ENCODE results near the gene OR2T6. TPM values are rescaled to one million over a fixed set of nuclear protein-coding genes. Genes with fewer than 3 reads are reported as not detected.

The OR2T6 gene
- total and polyA plus RNA-seq, 9 of the 15 experiments (the other 6 are each of a cell fraction or from before 2014, with no cell fraction given), result not detected

DNA sequence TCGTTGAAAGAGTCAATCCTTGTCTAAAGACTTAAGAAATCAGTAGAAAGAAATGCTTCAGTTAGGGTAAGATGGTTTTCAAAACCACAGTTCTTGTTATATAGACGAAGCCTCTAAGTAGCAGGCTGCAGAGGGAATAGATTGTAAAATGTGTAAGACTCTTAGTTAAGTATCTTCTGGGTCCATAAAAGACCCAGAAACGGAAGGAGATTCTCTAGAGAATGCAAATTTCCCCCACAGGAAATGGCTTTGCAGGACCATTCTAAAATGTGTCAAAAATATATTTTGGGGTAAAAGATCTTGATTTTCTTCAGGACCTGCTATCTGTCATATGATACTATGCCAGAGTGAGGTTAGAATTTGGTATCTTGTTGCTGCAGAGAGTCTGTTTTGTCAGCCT, 40.7 kb downstream of the OR2T6 start (continued):
- TF ChIP-seq, protein P1, sequence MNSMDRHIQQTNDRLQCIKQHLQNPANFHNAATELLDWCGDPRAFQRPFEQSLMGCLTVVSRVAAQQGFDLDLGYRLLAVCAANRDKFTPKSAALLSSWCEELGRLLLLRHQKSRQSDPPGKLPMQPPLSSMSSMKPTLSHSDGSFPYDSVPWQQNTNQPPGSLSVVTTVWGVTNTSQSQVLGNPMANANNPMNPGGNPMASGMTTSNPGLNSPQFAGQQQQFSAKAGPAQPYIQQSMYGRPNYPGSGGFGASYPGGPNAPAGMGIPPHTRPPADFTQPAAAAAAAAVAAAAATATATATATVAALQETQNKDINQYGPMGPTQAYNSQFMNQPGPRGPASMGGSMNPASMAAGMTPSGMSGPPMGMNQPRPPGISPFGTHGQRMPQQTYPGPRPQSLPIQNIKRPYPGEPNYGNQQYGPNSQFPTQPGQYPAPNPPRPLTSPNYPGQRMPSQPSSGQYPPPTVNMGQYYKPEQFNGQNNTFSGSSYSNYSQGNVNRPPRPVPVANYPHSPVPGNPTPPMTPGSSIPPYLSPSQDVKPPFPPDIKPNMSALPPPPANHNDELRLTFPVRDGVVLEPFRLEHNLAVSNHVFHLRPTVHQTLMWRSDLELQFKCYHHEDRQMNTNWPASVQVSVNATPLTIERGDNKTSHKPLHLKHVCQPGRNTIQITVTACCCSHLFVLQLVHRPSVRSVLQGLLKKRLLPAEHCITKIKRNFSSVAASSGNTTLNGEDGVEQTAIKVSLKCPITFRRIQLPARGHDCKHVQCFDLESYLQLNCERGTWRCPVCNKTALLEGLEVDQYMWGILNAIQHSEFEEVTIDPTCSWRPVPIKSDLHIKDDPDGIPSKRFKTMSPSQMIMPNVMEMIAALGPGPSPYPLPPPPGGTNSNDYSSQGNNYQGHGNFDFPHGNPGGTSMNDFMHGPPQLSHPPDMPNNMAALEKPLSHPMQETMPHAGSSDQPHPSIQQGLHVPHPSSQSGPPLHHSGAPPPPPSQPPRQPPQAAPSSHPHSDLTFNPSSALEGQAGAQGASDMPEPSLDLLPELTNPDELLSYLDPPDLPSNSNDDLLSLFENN (IDR thresholded peaks at IDR 0.05; ENCODE audit: low read depth in 2 of 2, low read length in 2 of 2), result no peak
- TF ChIP-seq, protein P2, sequence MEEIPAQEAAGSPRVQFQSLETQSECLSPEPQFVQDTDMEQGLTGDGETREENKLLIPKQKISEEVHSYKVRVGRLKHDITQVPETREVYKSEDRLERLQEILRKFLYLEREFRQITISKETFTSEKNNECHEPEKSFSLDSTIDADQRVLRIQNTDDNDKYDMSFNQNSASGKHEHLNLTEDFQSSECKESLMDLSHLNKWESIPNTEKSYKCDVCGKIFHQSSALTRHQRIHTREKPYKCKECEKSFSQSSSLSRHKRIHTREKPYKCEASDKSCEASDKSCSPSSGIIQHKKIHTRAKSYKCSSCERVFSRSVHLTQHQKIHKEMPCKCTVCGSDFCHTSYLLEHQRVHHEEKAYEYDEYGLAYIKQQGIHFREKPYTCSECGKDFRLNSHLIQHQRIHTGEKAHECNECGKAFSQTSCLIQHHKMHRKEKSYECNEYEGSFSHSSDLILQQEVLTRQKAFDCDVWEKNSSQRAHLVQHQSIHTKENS (CRISPR knock-in tag; IDR thresholded peaks at IDR 0.05), result no peak
- TF ChIP-seq, protein P3, sequence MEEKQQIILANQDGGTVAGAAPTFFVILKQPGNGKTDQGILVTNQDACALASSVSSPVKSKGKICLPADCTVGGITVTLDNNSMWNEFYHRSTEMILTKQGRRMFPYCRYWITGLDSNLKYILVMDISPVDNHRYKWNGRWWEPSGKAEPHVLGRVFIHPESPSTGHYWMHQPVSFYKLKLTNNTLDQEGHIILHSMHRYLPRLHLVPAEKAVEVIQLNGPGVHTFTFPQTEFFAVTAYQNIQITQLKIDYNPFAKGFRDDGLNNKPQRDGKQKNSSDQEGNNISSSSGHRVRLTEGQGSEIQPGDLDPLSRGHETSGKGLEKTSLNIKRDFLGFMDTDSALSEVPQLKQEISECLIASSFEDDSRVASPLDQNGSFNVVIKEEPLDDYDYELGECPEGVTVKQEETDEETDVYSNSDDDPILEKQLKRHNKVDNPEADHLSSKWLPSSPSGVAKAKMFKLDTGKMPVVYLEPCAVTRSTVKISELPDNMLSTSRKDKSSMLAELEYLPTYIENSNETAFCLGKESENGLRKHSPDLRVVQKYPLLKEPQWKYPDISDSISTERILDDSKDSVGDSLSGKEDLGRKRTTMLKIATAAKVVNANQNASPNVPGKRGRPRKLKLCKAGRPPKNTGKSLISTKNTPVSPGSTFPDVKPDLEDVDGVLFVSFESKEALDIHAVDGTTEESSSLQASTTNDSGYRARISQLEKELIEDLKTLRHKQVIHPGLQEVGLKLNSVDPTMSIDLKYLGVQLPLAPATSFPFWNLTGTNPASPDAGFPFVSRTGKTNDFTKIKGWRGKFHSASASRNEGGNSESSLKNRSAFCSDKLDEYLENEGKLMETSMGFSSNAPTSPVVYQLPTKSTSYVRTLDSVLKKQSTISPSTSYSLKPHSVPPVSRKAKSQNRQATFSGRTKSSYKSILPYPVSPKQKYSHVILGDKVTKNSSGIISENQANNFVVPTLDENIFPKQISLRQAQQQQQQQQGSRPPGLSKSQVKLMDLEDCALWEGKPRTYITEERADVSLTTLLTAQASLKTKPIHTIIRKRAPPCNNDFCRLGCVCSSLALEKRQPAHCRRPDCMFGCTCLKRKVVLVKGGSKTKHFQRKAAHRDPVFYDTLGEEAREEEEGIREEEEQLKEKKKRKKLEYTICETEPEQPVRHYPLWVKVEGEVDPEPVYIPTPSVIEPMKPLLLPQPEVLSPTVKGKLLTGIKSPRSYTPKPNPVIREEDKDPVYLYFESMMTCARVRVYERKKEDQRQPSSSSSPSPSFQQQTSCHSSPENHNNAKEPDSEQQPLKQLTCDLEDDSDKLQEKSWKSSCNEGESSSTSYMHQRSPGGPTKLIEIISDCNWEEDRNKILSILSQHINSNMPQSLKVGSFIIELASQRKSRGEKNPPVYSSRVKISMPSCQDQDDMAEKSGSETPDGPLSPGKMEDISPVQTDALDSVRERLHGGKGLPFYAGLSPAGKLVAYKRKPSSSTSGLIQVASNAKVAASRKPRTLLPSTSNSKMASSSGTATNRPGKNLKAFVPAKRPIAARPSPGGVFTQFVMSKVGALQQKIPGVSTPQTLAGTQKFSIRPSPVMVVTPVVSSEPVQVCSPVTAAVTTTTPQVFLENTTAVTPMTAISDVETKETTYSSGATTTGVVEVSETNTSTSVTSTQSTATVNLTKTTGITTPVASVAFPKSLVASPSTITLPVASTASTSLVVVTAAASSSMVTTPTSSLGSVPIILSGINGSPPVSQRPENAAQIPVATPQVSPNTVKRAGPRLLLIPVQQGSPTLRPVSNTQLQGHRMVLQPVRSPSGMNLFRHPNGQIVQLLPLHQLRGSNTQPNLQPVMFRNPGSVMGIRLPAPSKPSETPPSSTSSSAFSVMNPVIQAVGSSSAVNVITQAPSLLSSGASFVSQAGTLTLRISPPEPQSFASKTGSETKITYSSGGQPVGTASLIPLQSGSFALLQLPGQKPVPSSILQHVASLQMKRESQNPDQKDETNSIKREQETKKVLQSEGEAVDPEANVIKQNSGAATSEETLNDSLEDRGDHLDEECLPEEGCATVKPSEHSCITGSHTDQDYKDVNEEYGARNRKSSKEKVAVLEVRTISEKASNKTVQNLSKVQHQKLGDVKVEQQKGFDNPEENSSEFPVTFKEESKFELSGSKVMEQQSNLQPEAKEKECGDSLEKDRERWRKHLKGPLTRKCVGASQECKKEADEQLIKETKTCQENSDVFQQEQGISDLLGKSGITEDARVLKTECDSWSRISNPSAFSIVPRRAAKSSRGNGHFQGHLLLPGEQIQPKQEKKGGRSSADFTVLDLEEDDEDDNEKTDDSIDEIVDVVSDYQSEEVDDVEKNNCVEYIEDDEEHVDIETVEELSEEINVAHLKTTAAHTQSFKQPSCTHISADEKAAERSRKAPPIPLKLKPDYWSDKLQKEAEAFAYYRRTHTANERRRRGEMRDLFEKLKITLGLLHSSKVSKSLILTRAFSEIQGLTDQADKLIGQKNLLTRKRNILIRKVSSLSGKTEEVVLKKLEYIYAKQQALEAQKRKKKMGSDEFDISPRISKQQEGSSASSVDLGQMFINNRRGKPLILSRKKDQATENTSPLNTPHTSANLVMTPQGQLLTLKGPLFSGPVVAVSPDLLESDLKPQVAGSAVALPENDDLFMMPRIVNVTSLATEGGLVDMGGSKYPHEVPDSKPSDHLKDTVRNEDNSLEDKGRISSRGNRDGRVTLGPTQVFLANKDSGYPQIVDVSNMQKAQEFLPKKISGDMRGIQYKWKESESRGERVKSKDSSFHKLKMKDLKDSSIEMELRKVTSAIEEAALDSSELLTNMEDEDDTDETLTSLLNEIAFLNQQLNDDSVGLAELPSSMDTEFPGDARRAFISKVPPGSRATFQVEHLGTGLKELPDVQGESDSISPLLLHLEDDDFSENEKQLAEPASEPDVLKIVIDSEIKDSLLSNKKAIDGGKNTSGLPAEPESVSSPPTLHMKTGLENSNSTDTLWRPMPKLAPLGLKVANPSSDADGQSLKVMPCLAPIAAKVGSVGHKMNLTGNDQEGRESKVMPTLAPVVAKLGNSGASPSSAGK (IDR thresholded peaks at IDR 0.05), result no peak
- no peak for TF ChIP-seq ZNF589 (CRISPR knock-in tag; IDR thresholded peaks at IDR 0.05; ENCODE audit: low read depth)
- TF ChIP-seq CTBP1 (IDR thresholded peaks at IDR 0.05; ENCODE audit: borderline replicate concordance), result no peak
- TF ChIP-seq, protein P4, sequence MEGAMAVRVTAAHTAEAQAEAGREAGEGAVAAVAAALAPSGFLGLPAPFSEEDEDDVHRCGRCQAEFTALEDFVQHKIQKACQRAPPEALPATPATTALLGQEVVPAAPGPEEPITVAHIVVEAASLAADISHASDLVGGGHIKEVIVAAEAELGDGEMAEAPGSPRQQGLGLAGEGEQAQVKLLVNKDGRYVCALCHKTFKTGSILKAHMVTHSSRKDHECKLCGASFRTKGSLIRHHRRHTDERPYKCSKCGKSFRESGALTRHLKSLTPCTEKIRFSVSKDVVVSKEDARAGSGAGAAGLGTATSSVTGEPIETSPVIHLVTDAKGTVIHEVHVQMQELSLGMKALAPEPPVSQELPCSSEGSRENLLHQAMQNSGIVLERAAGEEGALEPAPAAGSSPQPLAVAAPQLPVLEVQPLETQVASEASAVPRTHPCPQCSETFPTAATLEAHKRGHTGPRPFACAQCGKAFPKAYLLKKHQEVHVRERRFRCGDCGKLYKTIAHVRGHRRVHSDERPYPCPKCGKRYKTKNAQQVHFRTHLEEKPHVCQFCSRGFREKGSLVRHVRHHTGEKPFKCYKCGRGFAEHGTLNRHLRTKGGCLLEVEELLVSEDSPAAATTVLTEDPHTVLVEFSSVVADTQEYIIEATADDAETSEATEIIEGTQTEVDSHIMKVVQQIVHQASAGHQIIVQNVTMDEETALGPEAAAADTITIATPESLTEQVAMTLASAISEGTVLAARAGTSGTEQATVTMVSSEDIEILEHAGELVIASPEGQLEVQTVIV (CRISPR knock-in tag; IDR thresholded peaks at IDR 0.05; ENCODE audit: borderline replicate concordance), result no peak
- TF ChIP-seq ZNF551 (CRISPR knock-in tag; IDR thresholded peaks at IDR 0.05), result no peak
